Progenitor cell of endocrine pancreas (in vitro differentiated cells): ENCODE data around the gene DNAJB13. TPM values are rescaled to one million over a fixed set of nuclear protein-coding genes. Genes with fewer than 3 reads are reported as not detected.

Source experiments
- DNase-seq: peaks from one replicate; pipeline ENCODE4 v3.0.0; 2021; ENCODE audit warnings: low spot score; ENCODE audit not compliant: unreplicated experiment
- H3K27ac Mint-ChIP-seq: 2 replicates; pipeline ENCODE4 v1.8.0; 2021; ENCODE audit warnings: mild to moderate bottlenecking, moderate library complexity, mixed read lengths
- H3K27me3 Mint-ChIP-seq: 2 replicates; pipeline ENCODE4 v1.8.0; 2021; ENCODE audit warnings: mixed read lengths
- H3K36me3 Mint-ChIP-seq: 2 replicates; pipeline ENCODE4 v1.8.0; 2022; ENCODE audit warnings: mixed read lengths; ENCODE audit not compliant: insufficient read depth
- H3K4me1 Mint-ChIP-seq: 2 replicates; pipeline ENCODE4 v1.8.0; 2021; ENCODE audit warnings: low read depth, mixed read lengths
- H3K4me3 Mint-ChIP-seq: 2 replicates; pipeline ENCODE4 v1.8.0; 2021; ENCODE audit warnings: low read depth, mild to moderate bottlenecking, moderate library complexity, mixed read lengths
- H3K9me3 Mint-ChIP-seq: 2 replicates; pipeline ENCODE4 v1.8.0; 2021; ENCODE audit warnings: low read depth, mixed read lengths
- CTCF ChIP-seq: fragments of 200-600 bp; sonication (generic); IDR thresholded peaks from one replicate; pipeline ENCODE4 v1.5.0; 2021; ENCODE audit warnings: antibody characterized with exemption, mild to moderate bottlenecking; ENCODE audit not compliant: unreplicated experiment
- total RNA-seq: library from RNA; stranded (reverse); gene quantifications from 2 replicates; pipeline ENCODE4 v1.2.1, GENCODE V29; 2021

The DNAJB13 gene
- total RNA-seq, 1 donor from 2014 or later: 1.1 TPM

GRCh38 chr11:74013141-74013540 lies 62.3 kb downstream of the DNAJB13 start:
- Mint-ChIP-seq H3K36me3 (peaks cover 16% of the 10 kb centered on the region), H3K27me3 (no peaks in the 10 kb centered on the region), H3K4me1 (peaks cover 16% of the 10 kb centered on the region), H3K27ac (no peak overlapping the region), H3K4me3 (no peak overlapping the region), H3K9me3 (no peaks in the 10 kb centered on the region)
- TF ChIP-seq CTCF: no peak
- no peak for DNase-seq

- DNase-seq: no peak
- H3K27me3 Mint-ChIP-seq: no peaks in the 10 kb centered on the region
- peaks cover 15% of the 10 kb centered on the region for H3K4me1 Mint-ChIP-seq
- no peaks in the 10 kb centered on the region for H3K9me3 Mint-ChIP-seq
- TF ChIP-seq CTCF: no peak
- H3K4me3 Mint-ChIP-seq: no peak overlapping the region
- no peak overlapping the region for H3K27ac Mint-ChIP-seq
- H3K36me3 Mint-ChIP-seq: peaks cover 13% of the 10 kb centered on the region
These were observed 64.1 kb downstream of the DNAJB13 start for GRCh38 chr11:74014880-74015279.

DNA sequence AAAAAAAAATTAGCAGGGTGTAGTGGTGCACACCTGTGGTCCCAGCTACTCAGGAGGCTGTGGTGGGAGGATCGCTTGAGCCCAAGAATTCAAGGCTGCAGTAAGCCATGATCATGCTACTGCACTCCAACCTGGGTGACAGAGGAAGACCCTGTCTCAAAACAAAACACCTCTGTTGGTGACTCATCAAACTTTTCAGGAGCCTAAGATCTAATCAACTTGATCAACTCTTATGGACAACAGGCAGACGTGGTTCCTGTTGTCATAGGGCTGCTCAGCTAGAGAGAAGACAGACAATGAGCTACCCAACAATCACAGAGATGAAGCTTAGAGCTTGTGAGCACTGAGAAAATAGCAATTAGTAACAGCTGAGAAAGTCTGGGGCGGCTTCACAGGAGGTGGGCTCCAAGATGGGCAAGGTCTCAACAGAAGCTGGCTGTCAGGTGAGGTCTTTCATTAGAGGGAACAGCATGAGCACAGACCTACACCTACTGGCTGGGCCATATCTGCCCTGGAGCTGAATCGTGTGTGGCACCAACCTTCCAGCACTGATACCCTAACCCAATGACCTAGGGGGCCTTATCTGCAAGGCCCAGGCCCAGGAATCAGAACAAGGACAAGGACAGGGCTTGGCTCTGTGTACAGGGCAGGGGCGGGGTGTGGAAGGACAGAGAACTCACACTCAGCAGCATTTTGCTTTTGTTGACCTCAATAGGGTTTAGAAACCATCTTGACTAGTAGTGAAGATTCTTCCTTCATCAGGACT lies 65.3 kb downstream of the DNAJB13 start:
- DNase-seq: no peak
- H3K9me3 Mint-ChIP-seq: no peaks in the 10 kb centered on the region
- peaks cover 6% of the 10 kb centered on the region for H3K4me1 Mint-ChIP-seq
- H3K4me3 Mint-ChIP-seq: no peak overlapping the region
- H3K36me3 Mint-ChIP-seq: peaks cover 9% of the 10 kb centered on the region
- H3K27ac Mint-ChIP-seq: no peak overlapping the region
- H3K27me3 Mint-ChIP-seq: no peaks in the 10 kb centered on the region
- TF ChIP-seq CTCF: no peak

- no peak for TF ChIP-seq CTCF
- peaks cover 4% of the 10 kb centered on the region for H3K4me1 Mint-ChIP-seq
- H3K4me3 Mint-ChIP-seq: no peak overlapping the region
- no peak overlapping the region for H3K27ac Mint-ChIP-seq
- no peaks in the 10 kb centered on the region for H3K9me3 Mint-ChIP-seq
- no peaks in the 10 kb centered on the region for H3K27me3 Mint-ChIP-seq
- peaks cover 5% of the 10 kb centered on the region for H3K36me3 Mint-ChIP-seq
- DNase-seq: no peak
These were observed 66.8 kb downstream of the DNAJB13 start for GRCh38 chr11:74017631-74018030.

- Mint-ChIP-seq H3K4me3 (no peak overlapping the region), H3K36me3 (peaks cover 5% of the 10 kb centered on the region), H3K27me3 (no peaks in the 10 kb centered on the region), H3K4me1 (peaks cover 4% of the 10 kb centered on the region), H3K27ac (no peak overlapping the region), H3K9me3 (no peaks in the 10 kb centered on the region)
- DNase-seq: no peak
- TF ChIP-seq CTCF: no peak
These were observed 67.6 kb downstream of the DNAJB13 start for GRCh38 chr11:74018331-74019005.
